WTC11 (cell line): ENCODE measurements around the gene HTR4. TPM values are rescaled to one million over a fixed set of nuclear protein-coding genes. Genes with fewer than 3 reads are reported as not detected.

Experiments used
- ATAC-seq: fragments of 200-7000 bp; cut with Tn5 transposase; 2 replicates; pipeline ENCODE4 v1.10.0; 2021; ENCODE audit warnings: mild to moderate bottlenecking, moderate library complexity
- CTCF ChIA-PET: fragments of 300-600 bp; sonication (Branson Sonifier 250); formaldehyde crosslinking; loops from one replicate; lab custom pipeline; 2021; ENCODE audit warnings: antibody characterized with exemption; lab: Charles Lee
- POLR2A ChIA-PET: fragments of 350-600 bp; sonication (Branson Sonifier 250); formaldehyde crosslinking; loops from one replicate; lab custom pipeline; 2021; ENCODE audit warnings: antibody characterized with exemption; lab: Charles Lee
- DNase-seq: peaks from one replicate; pipeline ENCODE4 v3.0.0; 2021; ENCODE audit warnings: low spot score
- H3K27ac Mint-ChIP-seq: 2 replicates; pipeline ENCODE4 v1.8.0; 2021; ENCODE audit warnings: mixed read lengths
- H3K27me3 Mint-ChIP-seq: 2 replicates; pipeline ENCODE4 v1.8.0; 2021; ENCODE audit warnings: low read depth, mild to moderate bottlenecking, moderate library complexity, mixed read lengths
- H3K36me3 Mint-ChIP-seq: 2 replicates; pipeline ENCODE4 v1.8.0; 2021; ENCODE audit warnings: mixed read lengths
- H3K4me1 Mint-ChIP-seq: 2 replicates; pipeline ENCODE4 v1.8.0; 2022; ENCODE audit warnings: mixed read lengths
- H3K4me3 Mint-ChIP-seq: 2 replicates; pipeline ENCODE4 v1.8.0; 2021; ENCODE audit warnings: mild to moderate bottlenecking, moderate library complexity, mixed read lengths
- H3K9me3 Mint-ChIP-seq: 2 replicates; pipeline ENCODE4 v1.8.0; 2021; ENCODE audit warnings: mixed read lengths
- CREM ChIP-seq: sonication (generic); formaldehyde crosslinking; IDR thresholded peaks from 2 replicates; pipeline ENCODE4 v1.8.1; 2022; ENCODE audit warnings: mild to moderate bottlenecking, missing genetic modification reagents, moderate library complexity
- ETV6 ChIP-seq: sonication (generic); formaldehyde crosslinking; IDR thresholded peaks from 2 replicates; pipeline ENCODE4 v1.8.1; 2022; ENCODE audit warnings: mild to moderate bottlenecking, missing genetic modification reagents
- IRF2 ChIP-seq: sonication (generic); formaldehyde crosslinking; IDR thresholded peaks from 2 replicates; pipeline ENCODE4 v1.8.0; 2022; ENCODE audit warnings: low read depth, missing genetic modification reagents, borderline replicate concordance
- MXD4 ChIP-seq: fragments of 250-450 bp; sonication (Bioruptor Pico); IDR thresholded peaks from 2 replicates; pipeline ENCODE4 v1.8.0; 2021; ENCODE audit warnings: mild to moderate bottlenecking, moderate library complexity, borderline replicate concordance
- MYBL2 ChIP-seq: sonication (generic); formaldehyde crosslinking; IDR thresholded peaks from 2 replicates; pipeline ENCODE4 v1.8.1; 2023; ENCODE audit warnings: mild to moderate bottlenecking, moderate library complexity, missing genetic modification reagents
- OVOL2 ChIP-seq: fragments of 250-450 bp; sonication (Bioruptor Pico); IDR thresholded peaks from 2 replicates; pipeline ENCODE4 v1.9.0; 2021; ENCODE audit warnings: mild to moderate bottlenecking, borderline replicate concordance
- PRRX2 ChIP-seq: fragments of 250-450 bp; sonication (Bioruptor Pico); IDR thresholded peaks from 2 replicates; pipeline ENCODE4 v1.8.0; 2021; ENCODE audit warnings: mild to moderate bottlenecking
- RORB ChIP-seq: fragments of 250-450 bp; sonication (Bioruptor Pico); IDR thresholded peaks from 2 replicates; pipeline ENCODE4 v1.9.0; 2021; ENCODE audit warnings: mild to moderate bottlenecking
- ZNF423 ChIP-seq: fragments of 250-450 bp; sonication (Bioruptor Pico); IDR thresholded peaks from 2 replicates; pipeline ENCODE4 v2.1.2; 2022; ENCODE audit warnings: mild to moderate bottlenecking, moderate library complexity
- ZNF671 ChIP-seq: fragments of 250-450 bp; sonication (Bioruptor Pico); IDR thresholded peaks from 2 replicates; pipeline ENCODE4 v1.8.0; 2021; ENCODE audit warnings: mild to moderate bottlenecking
- total RNA-seq: library from RNA; stranded (reverse); gene quantifications from 3 replicates; pipeline ENCODE4 v1.2.3, GENCODE V29; 2021
- TF ChIP-seq, protein P1 (sequence below): sonication (generic); formaldehyde crosslinking; IDR thresholded peaks from 2 replicates; pipeline ENCODE4 v1.8.0; 2023; ENCODE audit warnings: mild to moderate bottlenecking, missing genetic modification reagents
- TF ChIP-seq, protein P2 (sequence below): fragments of 250-450 bp; sonication (Bioruptor Pico); IDR thresholded peaks from 2 replicates; pipeline ENCODE4 v1.9.0; 2021; ENCODE audit warnings: mild to moderate bottlenecking, borderline replicate concordance
- TF ChIP-seq, protein P3 (sequence below): sonication (generic); formaldehyde crosslinking; conservative IDR thresholded peaks from 2 replicates; pipeline ENCODE4 v1.8.1; 2022; ENCODE audit warnings: mild to moderate bottlenecking, missing genetic modification reagents
- TF ChIP-seq, protein P4 (sequence below): sonication (generic); formaldehyde crosslinking; IDR thresholded peaks from 2 replicates; pipeline ENCODE4 v1.8.0; 2023; ENCODE audit warnings: missing genetic modification reagents
- TF ChIP-seq, protein P5 (sequence below): sonication (generic); formaldehyde crosslinking; IDR thresholded peaks from 2 replicates; pipeline ENCODE4 v1.8.1; 2023; ENCODE audit warnings: mild to moderate bottlenecking, missing genetic modification reagents, moderate library complexity
- TF ChIP-seq, protein P6 (sequence below): sonication (generic); formaldehyde crosslinking; IDR thresholded peaks from 2 replicates; pipeline ENCODE4 v1.8.0; 2022; ENCODE audit warnings: mild to moderate bottlenecking, missing genetic modification reagents
- TF ChIP-seq, protein P7 (sequence below): sonication (generic); formaldehyde crosslinking; IDR thresholded peaks from 2 replicates; pipeline ENCODE4 v1.8.1; 2022; ENCODE audit warnings: low read depth, missing genetic modification reagents, borderline replicate concordance
- TF ChIP-seq, protein P8 (sequence below): sonication (generic); formaldehyde crosslinking; conservative IDR thresholded peaks from 2 replicates; pipeline ENCODE4 v1.8.1; 2023; ENCODE audit warnings: mild to moderate bottlenecking, low read depth, missing genetic modification reagents, moderate library complexity

The HTR4 gene
- total RNA-seq, 1 experiment from 2014 or later = not detected

DNA sequence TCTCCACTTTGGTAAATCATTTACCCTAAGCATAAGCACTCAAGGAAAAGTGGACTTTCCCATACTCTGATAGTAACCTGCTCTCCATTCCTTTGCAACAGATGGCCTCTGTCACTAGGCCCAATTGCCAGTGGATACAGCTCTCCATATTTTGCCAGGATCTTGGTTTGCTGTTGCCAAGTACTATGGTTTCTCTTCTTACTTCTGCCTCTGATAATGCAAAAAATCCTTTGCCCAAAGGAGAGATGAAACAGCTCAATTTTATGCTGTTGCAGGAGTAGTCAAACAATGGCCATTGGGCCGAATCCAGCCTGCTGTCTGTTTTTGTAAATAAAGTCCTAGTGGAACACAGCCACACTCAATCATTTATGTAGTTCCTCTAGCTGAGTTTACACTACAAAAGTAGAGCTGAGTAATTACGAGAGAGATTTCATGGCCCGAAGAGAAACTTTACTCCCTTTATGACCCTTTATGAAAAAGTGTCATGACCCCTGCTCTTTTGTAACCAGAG lies 92.5 kb downstream of the HTR4 start:
- CTCF ChIA-PET = interaction anchor here (0.9 to 1.2 kb wide), 2 partner anchors 79 to 125 kb away, joined by 3 read pairs; no protein-coding TSS in a partner anchor
- DNase-seq = no peak
- TF ChIP-seq, protein P1, sequence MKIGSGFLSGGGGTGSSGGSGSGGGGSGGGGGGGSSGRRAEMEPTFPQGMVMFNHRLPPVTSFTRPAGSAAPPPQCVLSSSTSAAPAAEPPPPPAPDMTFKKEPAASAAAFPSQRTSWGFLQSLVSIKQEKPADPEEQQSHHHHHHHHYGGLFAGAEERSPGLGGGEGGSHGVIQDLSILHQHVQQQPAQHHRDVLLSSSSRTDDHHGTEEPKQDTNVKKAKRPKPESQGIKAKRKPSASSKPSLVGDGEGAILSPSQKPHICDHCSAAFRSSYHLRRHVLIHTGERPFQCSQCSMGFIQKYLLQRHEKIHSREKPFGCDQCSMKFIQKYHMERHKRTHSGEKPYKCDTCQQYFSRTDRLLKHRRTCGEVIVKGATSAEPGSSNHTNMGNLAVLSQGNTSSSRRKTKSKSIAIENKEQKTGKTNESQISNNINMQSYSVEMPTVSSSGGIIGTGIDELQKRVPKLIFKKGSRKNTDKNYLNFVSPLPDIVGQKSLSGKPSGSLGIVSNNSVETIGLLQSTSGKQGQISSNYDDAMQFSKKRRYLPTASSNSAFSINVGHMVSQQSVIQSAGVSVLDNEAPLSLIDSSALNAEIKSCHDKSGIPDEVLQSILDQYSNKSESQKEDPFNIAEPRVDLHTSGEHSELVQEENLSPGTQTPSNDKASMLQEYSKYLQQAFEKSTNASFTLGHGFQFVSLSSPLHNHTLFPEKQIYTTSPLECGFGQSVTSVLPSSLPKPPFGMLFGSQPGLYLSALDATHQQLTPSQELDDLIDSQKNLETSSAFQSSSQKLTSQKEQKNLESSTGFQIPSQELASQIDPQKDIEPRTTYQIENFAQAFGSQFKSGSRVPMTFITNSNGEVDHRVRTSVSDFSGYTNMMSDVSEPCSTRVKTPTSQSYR (CRISPR knock-in tag) = no peak
- TF ChIP-seq ETV6 (CRISPR knock-in tag) (no peak), ZNF671 (no peak), CREM (no peak), OVOL2 (CRISPR knock-in tag) (no peak), MYBL2 (CRISPR knock-in tag) (no peak)
- TF ChIP-seq, protein P2, sequence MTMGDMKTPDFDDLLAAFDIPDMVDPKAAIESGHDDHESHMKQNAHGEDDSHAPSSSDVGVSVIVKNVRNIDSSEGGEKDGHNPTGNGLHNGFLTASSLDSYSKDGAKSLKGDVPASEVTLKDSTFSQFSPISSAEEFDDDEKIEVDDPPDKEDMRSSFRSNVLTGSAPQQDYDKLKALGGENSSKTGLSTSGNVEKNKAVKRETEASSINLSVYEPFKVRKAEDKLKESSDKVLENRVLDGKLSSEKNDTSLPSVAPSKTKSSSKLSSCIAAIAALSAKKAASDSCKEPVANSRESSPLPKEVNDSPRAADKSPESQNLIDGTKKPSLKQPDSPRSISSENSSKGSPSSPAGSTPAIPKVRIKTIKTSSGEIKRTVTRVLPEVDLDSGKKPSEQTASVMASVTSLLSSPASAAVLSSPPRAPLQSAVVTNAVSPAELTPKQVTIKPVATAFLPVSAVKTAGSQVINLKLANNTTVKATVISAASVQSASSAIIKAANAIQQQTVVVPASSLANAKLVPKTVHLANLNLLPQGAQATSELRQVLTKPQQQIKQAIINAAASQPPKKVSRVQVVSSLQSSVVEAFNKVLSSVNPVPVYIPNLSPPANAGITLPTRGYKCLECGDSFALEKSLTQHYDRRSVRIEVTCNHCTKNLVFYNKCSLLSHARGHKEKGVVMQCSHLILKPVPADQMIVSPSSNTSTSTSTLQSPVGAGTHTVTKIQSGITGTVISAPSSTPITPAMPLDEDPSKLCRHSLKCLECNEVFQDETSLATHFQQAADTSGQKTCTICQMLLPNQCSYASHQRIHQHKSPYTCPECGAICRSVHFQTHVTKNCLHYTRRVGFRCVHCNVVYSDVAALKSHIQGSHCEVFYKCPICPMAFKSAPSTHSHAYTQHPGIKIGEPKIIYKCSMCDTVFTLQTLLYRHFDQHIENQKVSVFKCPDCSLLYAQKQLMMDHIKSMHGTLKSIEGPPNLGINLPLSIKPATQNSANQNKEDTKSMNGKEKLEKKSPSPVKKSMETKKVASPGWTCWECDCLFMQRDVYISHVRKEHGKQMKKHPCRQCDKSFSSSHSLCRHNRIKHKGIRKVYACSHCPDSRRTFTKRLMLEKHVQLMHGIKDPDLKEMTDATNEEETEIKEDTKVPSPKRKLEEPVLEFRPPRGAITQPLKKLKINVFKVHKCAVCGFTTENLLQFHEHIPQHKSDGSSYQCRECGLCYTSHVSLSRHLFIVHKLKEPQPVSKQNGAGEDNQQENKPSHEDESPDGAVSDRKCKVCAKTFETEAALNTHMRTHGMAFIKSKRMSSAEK = no peak
- TF ChIP-seq, all 79 proteins: peak for 0
- Mint-ChIP-seq H3K4me3 (no peak overlapping the region), H3K36me3 (no peaks in the 10 kb centered on the region), H3K27me3 (peaks cover 4% of the 10 kb centered on the region; the same call in 1 of the 2 replicates), H3K4me1 (peaks cover 22% of the 10 kb centered on the region), H3K9me3 (no peaks in the 10 kb centered on the region), H3K27ac (no peak overlapping the region)
- no peak for ATAC-seq
- POLR2A ChIA-PET = no interaction called here

DNA sequence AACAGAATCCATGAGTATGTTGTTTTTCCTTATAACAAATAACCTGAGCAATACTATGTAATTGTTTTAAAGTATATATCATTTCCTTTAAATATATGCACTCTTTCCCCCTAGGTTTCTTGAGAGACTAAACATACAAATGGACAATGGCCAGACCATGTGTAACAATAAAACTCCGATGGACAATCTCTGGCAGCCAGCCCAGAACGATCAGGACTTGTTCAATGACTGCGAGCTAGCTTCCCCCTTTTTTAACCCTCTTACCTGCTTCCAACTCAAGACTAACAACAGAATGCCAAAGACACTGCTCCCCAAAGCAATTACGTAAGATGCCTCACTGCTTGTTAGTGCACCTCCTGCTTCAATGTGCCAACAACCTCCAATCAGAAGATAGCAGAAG lies 94.9 kb downstream of the HTR4 start:
- Mint-ChIP-seq H3K27me3 (peaks cover 4% of the 10 kb centered on the region; the same call in 1 of the 2 replicates), H3K4me1 (peaks cover 25% of the 10 kb centered on the region), H3K27ac (no peak overlapping the region), H3K9me3 (no peaks in the 10 kb centered on the region), H3K4me3 (no peak overlapping the region), H3K36me3 (no peaks in the 10 kb centered on the region)
- CTCF ChIA-PET = interaction anchor here (2.0 kb wide), 1 partner anchor 172 kb away, joined by 6 read pairs; no protein-coding TSS in a partner anchor
- POLR2A ChIA-PET = no interaction called here
- DNase-seq (no peak), ATAC-seq (no peak)
- no peak for TF ChIP-seq IRF2 (CRISPR knock-in tag)
- TF ChIP-seq, protein P3, sequence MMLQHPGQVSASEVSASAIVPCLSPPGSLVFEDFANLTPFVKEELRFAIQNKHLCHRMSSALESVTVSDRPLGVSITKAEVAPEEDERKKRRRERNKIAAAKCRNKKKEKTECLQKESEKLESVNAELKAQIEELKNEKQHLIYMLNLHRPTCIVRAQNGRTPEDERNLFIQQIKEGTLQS (CRISPR knock-in tag) = no peak
- TF ChIP-seq MXD4 (CRISPR knock-in tag) = no peak
- no peak for TF ChIP-seq PRRX2 (CRISPR knock-in tag)
- TF ChIP-seq, protein P4, sequence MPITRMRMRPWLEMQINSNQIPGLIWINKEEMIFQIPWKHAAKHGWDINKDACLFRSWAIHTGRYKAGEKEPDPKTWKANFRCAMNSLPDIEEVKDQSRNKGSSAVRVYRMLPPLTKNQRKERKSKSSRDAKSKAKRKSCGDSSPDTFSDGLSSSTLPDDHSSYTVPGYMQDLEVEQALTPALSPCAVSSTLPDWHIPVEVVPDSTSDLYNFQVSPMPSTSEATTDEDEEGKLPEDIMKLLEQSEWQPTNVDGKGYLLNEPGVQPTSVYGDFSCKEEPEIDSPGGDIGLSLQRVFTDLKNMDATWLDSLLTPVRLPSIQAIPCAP (CRISPR knock-in tag) = no peak

DNA sequence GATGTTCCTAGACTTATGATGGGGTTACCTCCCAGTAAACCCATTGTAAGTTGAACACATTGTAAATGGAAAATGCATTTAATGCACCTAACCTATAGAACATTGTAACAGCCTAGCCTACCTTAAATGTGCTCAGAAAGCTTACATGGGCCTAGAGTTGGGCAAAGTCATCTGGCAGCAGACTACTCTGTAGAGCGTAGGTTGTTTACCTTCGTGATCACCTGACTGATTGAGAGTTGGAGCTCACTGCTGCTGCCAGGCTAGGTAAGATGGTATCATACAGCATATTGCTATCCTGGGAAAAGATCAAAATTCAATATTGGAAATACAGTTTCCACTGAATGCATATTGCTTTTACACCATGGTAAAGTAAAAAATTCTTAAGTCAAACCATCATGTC lies 95.4 kb downstream of the HTR4 start:
- CTCF ChIA-PET = interaction anchor here (0.9 kb wide), 1 partner anchor 172 kb away, joined by 3 read pairs; no protein-coding TSS in a partner anchor
- POLR2A ChIA-PET = no interaction called here
- Mint-ChIP-seq H3K27me3 (peaks cover 4% of the 10 kb centered on the region; the same call in 1 of the 2 replicates), H3K9me3 (no peaks in the 10 kb centered on the region), H3K4me1 (peaks cover 25% of the 10 kb centered on the region), H3K4me3 (peak overlapping the region; percentile 4; the same call in 1 of the 2 replicates), H3K36me3 (no peaks in the 10 kb centered on the region), H3K27ac (no peak overlapping the region)
- ATAC-seq (peak; percentile 64), DNase-seq (no peak)
- TF ChIP-seq, protein P5, sequence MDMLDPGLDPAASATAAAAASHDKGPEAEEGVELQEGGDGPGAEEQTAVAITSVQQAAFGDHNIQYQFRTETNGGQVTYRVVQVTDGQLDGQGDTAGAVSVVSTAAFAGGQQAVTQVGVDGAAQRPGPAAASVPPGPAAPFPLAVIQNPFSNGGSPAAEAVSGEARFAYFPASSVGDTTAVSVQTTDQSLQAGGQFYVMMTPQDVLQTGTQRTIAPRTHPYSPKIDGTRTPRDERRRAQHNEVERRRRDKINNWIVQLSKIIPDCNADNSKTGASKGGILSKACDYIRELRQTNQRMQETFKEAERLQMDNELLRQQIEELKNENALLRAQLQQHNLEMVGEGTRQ (CRISPR knock-in tag) = no peak
- TF ChIP-seq, protein P6, sequence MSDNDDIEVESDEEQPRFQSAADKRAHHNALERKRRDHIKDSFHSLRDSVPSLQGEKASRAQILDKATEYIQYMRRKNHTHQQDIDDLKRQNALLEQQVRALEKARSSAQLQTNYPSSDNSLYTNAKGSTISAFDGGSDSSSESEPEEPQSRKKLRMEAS (CRISPR knock-in tag) = no peak
- TF ChIP-seq, protein P7, sequence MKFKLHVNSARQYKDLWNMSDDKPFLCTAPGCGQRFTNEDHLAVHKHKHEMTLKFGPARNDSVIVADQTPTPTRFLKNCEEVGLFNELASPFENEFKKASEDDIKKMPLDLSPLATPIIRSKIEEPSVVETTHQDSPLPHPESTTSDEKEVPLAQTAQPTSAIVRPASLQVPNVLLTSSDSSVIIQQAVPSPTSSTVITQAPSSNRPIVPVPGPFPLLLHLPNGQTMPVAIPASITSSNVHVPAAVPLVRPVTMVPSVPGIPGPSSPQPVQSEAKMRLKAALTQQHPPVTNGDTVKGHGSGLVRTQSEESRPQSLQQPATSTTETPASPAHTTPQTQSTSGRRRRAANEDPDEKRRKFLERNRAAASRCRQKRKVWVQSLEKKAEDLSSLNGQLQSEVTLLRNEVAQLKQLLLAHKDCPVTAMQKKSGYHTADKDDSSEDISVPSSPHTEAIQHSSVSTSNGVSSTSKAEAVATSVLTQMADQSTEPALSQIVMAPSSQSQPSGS (CRISPR knock-in tag) = no peak
- no peak for TF ChIP-seq RORB (CRISPR knock-in tag)
- TF ChIP-seq ZNF423 (CRISPR knock-in tag) = no peak
- TF ChIP-seq, protein P8, sequence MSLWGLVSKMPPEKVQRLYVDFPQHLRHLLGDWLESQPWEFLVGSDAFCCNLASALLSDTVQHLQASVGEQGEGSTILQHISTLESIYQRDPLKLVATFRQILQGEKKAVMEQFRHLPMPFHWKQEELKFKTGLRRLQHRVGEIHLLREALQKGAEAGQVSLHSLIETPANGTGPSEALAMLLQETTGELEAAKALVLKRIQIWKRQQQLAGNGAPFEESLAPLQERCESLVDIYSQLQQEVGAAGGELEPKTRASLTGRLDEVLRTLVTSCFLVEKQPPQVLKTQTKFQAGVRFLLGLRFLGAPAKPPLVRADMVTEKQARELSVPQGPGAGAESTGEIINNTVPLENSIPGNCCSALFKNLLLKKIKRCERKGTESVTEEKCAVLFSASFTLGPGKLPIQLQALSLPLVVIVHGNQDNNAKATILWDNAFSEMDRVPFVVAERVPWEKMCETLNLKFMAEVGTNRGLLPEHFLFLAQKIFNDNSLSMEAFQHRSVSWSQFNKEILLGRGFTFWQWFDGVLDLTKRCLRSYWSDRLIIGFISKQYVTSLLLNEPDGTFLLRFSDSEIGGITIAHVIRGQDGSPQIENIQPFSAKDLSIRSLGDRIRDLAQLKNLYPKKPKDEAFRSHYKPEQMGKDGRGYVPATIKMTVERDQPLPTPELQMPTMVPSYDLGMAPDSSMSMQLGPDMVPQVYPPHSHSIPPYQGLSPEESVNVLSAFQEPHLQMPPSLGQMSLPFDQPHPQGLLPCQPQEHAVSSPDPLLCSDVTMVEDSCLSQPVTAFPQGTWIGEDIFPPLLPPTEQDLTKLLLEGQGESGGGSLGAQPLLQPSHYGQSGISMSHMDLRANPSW (CRISPR knock-in tag) = no peak
